SIG-M5 treated with dmso at 0.1 percent for 504 hours (cell line): ENCODE measurements around the gene STXBP1.

Source experiments
- DNase-seq: peaks from one replicate; lab custom pipeline; 2025; ENCODE audit not compliant: unreplicated experiment; lab: John Stamatoyannopoulos, UW

STXBP1 gene

GRCh38 chr9:127731938-127732337 lies 119.9 kb downstream of the STXBP1 start:
- DNase-seq = no peak

DNA sequence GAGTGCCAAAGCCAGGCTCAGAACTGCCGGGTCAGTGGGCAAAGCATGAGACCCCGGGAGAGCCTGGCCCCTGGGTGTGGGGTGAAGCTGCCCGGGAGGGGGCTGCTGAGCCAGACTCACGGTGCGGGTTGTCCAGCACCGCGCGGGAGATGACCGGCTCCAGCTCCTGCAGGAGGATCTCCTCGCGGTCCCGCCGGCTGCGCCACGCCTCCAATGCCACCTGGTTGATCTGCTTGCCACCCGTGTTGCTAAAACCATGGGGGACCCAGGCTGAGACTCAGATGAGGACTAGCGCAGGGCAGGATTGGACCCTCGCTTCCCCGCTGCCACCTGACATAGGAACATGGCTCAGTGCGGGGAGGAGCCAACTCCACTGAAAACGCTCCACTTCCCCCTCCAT lies 120.4 kb downstream of the STXBP1 start:
- DNase-seq = no peak

DNA sequence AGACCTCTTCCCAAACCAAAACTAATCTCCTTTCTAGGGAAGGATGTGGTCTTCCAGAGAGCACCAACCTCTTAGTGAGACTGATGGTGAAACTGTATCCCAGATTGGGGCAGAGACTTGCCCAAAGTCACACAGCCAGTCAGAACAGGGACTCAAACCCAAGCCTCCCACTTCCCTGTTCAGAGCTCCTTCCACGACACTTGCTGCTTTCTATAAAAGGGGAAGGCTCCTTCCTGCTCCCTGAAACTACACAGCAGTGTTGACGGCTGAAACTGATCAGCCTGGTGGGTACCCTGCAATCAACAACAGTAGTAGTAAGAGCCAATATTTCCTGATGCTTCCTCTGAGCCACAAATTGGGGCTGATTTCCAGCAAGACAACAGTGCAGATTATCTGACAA lies 121.5 kb downstream of the STXBP1 start:
- peak; percentile 41 for DNase-seq

GRCh38 chr9:127734247-127734746 lies 122.2 kb downstream of the STXBP1 start:
- no peak for DNase-seq

DNA sequence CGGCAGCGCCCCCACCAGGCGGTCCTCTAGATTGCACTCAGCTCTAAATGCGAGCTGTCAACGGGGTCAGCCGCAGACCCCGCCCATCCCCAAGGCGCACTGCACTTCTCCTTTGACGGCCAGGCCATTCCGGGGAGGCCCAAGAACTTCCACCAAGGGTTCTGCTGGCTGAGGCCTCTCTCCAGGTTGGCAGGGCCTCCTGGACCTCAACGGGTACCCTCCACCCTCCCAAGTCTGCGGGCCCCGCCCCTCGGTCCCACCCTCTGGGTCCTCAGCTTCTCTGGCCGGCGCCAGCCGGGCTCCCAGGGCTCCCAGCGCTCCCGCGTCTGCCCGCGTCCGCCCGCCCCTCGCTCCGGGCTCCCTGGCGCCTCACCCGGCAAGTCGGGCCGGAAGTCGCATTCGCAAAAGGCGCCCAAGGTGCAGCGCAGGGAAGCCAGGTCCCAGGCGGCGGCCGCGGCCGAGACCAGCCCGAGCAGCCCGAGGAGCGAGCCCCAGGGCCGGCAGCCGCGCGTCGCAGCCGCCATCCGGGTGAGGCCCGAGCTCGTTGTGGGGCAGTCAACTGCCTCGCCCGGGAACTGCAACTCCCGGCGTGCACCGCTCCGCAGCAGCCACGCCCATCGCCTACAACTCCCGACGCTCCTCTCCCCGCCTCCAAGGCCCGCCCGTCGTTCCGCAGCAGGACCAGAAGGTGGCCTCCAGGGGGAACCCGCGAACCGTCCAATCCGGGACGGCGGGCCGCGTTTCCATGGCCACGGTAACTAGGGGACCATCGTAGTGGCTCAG lies 122.9 kb downstream of the STXBP1 start, which contains the start of gene TOR2A:
Gene TOR2A (minus strand): TSS at position 548 of the 783 bp plus-strand sequence. CDS start 24 bp downstream, at position 524.
- DNase-seq = peak; percentile 95

DNA sequence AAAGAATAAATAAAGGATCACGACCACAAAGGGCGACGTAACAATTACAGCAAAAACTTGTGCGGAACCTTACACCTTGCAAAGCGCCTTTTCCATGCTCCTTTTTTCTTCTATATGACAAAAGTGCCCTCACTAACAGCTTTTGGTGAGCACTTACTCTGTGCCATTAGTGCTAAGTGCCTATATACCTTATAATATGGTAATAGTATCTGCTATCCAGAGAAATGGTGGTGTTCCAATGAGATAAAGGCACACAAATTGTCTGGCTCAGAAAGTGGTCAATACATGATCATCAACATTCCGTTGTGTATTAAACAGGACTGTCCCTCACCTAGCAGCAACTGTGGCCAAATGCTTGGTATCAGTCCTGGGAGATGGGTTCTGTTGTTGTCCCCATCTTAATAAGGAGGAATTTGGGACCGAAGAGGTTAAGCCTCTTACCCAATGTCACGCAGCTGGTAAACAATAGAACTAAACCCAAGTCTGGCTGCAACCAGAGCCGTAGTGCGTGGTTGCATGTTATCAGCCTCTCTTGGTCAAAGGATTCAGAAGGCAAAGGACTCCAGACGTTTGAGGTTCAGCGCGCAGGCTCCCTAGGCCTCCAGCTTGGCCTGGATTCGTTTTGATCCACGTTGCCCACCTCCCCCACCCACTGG lies 123.6 kb downstream of the STXBP1 start:
- DNase-seq = no peak

DNA sequence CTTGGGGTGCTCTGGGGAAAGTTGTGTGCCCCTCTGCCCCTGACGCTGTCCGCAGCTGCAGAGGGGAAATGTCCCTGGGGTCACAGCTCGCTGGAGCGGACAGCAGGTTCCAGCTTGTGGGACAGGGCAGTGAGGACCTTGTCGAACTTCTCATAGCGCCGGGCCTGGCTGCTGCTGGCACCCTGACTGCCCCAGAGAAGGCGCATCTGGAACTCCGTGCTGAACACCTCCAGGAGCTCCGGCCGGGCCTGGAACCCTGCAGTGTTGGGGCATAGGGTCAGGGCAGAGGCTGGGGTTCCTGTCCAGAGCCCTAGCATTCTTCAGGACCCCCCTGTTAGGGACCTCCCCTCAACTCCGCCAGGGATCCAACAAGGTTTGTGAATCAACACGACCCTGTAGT lies 126.6 kb downstream of the STXBP1 start:
- no peak for DNase-seq

DNA sequence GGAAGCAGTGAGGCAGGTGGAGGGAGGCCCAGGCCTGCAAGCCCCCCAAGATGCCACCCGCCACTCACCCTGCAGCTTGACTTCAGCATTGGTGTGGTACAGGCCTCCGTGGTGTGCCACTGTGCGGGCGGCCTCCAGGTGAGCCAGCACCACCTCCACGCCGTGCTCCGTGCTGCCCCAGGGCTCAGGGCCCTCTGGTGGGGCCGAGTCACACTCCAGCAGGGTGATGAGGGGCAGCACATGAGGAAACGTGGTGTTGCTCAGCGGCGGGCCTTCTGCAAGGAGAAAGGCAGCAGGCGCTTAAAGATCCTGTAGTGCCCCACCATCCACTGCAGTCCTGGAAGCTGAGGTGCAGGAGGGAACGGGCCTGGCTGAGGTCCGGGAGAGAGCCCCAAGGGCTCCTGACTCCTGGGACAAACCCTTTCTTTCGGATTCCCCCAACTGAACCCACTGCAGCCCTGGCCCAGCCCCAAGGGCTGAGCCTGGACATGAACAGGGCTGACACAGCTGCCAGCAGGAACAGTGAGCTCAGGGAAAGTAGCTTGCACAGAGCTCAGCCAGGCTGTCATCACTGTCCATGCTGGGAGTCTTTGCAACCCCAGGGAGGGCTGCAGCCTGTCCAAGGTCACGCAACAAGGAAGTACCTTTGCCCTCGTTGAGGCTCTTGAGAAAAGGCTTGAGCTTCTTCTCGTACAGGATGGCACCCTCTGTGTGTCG lies 127.7 kb downstream of the STXBP1 start:
- DNase-seq = no peak

DNA sequence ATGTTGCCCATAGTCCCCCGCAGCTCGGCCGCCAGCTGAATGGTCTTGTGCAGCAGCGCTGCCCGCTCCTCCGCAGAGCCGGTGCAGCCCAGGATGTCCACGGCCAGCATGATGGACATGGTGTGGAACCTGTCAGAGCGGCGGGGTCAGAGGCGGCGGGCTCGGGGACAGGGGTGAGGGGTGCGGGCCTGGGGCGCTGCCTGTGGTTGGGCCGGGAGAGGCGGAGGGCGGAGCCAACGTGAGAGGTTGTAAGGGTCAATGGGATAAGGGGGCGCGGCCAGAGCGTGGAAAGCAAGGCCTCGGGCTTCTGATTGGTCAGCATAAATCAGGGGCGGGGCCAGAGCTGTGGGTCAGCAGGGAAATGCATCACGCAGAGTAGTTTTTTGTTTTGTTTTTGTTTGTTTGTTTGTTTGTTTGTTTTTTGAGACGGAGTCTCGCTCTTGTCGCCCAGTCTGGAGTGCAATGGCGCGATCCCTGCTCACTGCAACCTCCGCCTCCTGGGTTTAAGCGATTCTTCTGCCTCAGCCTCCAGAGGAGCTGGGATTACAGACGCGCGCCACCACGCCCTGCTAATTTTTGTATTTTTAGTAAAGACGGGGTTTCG lies 129.9 kb downstream of the STXBP1 start:
- no peak for DNase-seq
